Skeletal muscle tissue (tissue), 4 donors: ENCODE data around the gene BOLA2B. TPM values are rescaled to one million over a fixed set of nuclear protein-coding genes. Genes with fewer than 3 reads are reported as not detected.
"Not testable (repeated sequence)": the region's sequence is repeated elsewhere in the genome, so short reads cannot be mapped to it uniquely, and the experiment has no call there.

ENCODE experiments used
- H3K27ac ChIP-seq: one replicate; pipeline ENCODE4 v1.7.0; 2013; ENCODE audit warnings: mild to moderate bottlenecking, low read depth, low read length, inconsistent platforms
- H3K27me3 ChIP-seq, 3 donors: one replicate each; pipeline ENCODE4 v1.7.0; 2013; ENCODE audit warnings: low read length in 3 of 3; ENCODE audit not compliant: control insufficient read depth in 3 of 3, insufficient read depth in 3 of 3
- H3K36me3 ChIP-seq, 3 donors: one replicate each; pipeline ENCODE4 v1.7.0; 2013; ENCODE audit warnings: low read length in 3 of 3; ENCODE audit not compliant: control insufficient read depth in 3 of 3, insufficient read depth in 3 of 3
- H3K4me1 ChIP-seq, 3 donors: one replicate each; pipeline ENCODE4 v1.7.0; 2013; ENCODE audit warnings: low read length in 3 of 3, mild to moderate bottlenecking in 3 of 3; ENCODE audit not compliant: control insufficient read depth in 3 of 3, insufficient read depth in 3 of 3
- H3K4me3 ChIP-seq, 3 donors: one replicate each; pipeline ENCODE4 v1.7.0; 2013; ENCODE audit warnings: low read length in 3 of 3
- H3K9ac ChIP-seq, 3 donors: one replicate each; pipeline ENCODE4 v1.7.0; 2013; ENCODE audit warnings: low read length in 3 of 3, mild to moderate bottlenecking in 3 of 3, moderate library complexity in 2 of 3, low read depth in 1 of 3
- H3K9me3 ChIP-seq, 3 donors: one replicate each; pipeline ENCODE4 v1.7.0; 2013; ENCODE audit warnings: low read length in 3 of 3; ENCODE audit not compliant: control insufficient read depth in 3 of 3
- total RNA-seq: library from RNA; depleted of rRNA; stranded (reverse); fragments of >200 nt; gene quantifications from one replicate; pipeline ENCODE4 v1.2.3, GENCODE V29; 2014
- donor health status: Osteomylitis.

BOLA2B gene
- total RNA-seq, 1 donor from 2014 or later: 23.5 TPM

DNA sequence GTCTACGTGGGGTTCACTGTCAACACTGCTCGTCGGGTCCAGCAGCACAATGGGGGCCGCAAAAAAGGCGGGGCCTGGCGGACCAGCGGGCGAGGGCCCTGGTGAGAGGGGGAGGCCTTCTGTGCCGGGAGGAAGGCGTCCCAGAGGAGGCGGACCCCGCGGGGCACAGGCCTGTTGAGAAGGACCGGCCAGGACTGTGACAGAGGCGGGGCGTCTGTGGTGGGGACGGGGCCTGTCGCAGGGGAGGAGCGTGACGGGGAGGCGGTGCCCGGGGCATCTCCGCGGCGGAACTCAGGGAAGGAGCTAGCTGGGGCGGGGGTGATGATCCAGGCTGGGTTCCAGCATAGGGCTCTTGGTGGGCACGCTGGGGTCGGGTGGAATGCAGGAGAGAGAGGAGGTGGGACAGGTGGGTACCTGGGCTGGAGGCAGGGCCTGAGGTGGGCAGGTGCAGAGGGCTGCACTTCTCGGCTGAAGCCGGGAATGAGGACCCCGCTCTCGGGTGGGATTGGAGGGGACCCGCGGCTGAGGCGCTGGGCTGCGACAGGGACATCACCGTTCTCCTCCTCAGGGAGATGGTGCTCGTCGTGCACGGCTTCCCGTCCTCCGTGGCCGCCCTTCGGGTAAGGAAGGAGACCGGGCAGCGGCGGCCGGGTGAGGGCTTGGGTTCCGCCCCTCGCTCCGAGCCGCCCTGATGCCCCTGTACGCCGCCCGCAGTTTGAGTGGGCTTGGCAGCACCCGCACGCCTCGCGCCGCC, 883 bp upstream of the BOLA2B start:
- not testable (repeated sequence) for H3K36me3 ChIP-seq, H3K27ac ChIP-seq, H3K27me3 ChIP-seq, H3K4me1 ChIP-seq, H3K9me3 ChIP-seq, H3K4me3 ChIP-seq, H3K9ac ChIP-seq

DNA sequence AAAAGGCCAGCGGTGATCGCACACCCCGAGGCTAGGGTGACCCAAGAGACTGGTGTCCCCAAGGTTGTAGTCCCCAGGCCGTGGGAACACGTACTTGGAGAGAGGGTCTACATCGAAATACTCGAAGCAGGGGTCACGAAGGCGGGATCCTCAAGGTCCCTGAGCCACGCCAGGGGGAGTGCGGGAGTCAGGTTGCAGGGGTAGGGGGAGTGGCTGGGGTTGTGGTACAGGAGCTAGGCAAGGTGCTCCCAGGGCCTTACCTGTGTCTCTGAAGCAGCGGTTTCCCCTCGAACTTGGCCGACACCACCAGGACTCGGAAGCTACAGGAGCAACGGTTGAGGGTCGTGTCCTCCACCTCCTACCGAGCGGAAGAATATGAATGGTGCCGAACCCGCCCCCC, 368 bp downstream of the BOLA2B start:
- H3K4me1 ChIP-seq, H3K4me3 ChIP-seq, H3K27me3 ChIP-seq, H3K36me3 ChIP-seq, H3K27ac ChIP-seq, H3K9me3 ChIP-seq, H3K9ac ChIP-seq: not testable (repeated sequence)

DNA sequence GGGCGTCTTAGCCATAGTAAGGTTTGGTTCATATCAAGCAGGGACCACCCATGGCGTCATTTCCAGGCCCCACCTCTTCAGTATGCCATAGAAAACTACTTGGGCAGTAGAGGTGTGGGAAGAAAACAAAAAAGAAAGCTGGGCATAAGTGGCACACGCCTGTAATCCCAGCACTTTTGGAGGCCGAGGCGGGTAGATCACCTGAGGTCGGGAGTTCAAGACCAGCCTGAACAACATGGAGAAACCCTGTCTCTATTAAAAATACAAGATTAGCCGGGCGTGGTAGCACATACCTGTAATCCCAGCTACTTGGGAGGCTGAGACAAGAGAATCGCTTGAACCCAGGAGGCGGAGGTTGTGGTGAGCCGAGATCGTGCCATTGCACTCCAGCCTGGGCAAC, 2.3 kb downstream of the BOLA2B start:
- H3K9ac ChIP-seq, H3K36me3 ChIP-seq, H3K27ac ChIP-seq, H3K9me3 ChIP-seq, H3K27me3 ChIP-seq, H3K4me3 ChIP-seq: not testable (repeated sequence)
- peaks cover 0 to 13% (median 5%) of the 10 kb centered on the region in 3 donors for H3K4me1 ChIP-seq

DNA sequence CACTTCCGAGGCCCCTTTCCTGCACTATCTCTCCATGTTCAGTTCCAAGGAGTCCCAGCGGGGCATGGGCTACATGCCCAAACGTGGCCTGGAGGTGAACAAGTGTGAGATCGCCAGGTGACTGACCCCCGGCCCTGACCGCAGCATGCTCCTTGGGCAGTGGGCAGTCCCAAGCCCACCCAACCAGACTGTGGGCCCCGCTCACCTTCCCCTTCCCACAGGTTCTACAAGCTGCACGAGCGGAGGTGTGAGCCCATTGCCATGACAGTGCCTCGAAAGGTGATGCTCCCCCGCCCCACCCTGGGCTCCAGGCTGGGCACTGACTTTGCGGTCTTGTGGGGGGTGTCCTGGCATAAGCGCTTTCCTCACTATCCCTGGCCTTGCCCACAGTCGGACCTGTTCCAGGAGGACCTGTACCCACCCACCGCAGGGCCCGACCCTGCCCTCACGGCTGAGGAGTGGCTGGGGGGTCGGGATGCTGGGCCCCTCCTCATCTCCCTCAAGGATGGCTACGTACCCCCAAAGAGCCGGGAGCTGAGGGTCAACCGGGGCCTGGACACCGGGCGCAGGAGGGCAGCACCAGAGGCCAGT, 5.4 kb downstream of the BOLA2B start:
- no peak overlapping the region for H3K27ac ChIP-seq
- no peaks in the 10 kb centered on the region for H3K9me3 ChIP-seq
- no peak overlapping the region for H3K4me3 ChIP-seq
- H3K4me1 ChIP-seq: peaks cover 5 to 23% (median 14%) of the 10 kb centered on the region in 3 donors
- H3K9ac ChIP-seq: no peak overlapping the region
- no peaks in the 10 kb centered on the region for H3K36me3 ChIP-seq
- no peaks in the 10 kb centered on the region for H3K27me3 ChIP-seq

DNA sequence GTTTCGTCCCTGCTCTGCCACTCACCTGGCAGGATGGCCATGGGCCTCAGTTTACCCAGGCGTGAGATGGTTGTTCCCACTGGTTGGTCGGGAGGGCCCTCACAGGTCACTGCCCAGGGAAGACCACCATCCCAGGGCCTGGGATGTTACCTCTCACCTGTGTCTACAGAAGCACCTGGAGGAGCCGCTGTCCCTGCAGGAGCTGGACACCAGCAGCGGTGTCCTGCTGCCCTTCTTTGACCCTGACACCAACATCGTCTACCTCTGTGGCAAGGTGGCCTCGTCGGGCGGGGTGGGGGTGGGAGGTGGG, 6.0 kb downstream of the BOLA2B start:
- Histone ChIP-seq H3K36me3 (no peaks in the 10 kb centered on the region), H3K27me3 (no peaks in the 10 kb centered on the region), H3K9me3 (no peaks in the 10 kb centered on the region), H3K4me1 (peaks cover 5 to 26% (median 17%) of the 10 kb centered on the region in 3 donors), H3K27ac (no peak overlapping the region), H3K9ac (peak overlapping the region in 1 of 3 donors; percentile 33), H3K4me3 (no peak overlapping the region)

DNA sequence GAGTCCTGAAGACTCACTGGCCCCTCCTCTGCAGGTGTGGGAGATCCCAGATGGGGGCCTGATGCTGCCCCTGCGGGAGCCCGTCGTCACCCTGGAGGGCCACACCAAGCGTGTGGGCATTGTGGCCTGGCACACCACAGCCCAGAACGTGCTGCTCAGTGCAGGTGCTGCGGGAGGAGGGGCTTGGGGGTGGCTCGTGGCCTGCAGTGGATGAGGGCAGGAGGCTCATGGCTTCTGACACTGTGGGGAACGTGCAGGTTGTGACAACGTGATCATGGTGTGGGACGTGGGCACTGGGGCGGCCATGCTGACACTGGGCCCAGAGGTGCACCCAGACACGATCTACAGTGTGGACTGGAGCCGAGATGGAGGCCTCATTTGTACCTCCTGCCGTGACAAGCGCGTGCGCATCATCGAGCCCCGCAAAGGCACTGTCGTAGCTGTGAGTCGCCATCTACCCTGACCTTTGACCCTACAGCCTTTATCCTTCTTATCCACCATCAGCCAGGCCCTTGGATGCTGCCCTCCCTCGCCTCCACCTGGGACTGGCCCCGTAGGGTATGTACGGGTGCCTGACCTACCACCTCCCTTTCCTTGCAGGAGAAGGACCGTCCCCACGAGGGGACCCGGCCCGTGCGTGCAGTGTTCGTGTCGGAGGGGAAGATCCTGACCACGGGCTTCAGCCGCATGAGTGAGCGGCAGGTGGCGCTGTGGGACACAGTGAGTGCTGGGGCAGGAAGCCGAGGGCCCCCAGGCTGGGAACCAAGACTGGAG, 6.5 kb downstream of the BOLA2B start:
- no peak overlapping the region for H3K27ac ChIP-seq
- H3K9me3 ChIP-seq: no peaks in the 10 kb centered on the region
- no peaks in the 10 kb centered on the region for H3K27me3 ChIP-seq
- H3K36me3 ChIP-seq: no peaks in the 10 kb centered on the region
- H3K9ac ChIP-seq: peak overlapping the region in 1 of 3 donors; percentile 33
- no peak overlapping the region for H3K4me3 ChIP-seq
- peaks cover 5 to 26% (median 17%) of the 10 kb centered on the region in 3 donors for H3K4me1 ChIP-seq

DNA sequence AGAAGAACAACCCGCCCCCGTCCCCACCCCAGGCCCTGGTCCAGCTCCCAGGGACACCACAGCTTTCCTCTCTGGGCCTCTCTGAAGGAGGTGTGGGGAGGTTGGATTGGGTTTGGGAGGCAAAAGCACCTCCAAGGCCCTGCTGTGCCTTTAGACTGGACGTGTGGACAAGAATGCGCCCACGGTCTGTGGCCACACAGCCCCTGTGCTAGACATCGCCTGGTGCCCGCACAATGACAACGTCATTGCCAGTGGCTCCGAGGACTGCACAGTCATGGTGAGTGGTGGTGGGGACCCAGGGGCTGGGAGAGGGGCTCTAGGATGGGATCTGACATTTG, 7.1 kb downstream of the BOLA2B start:
- H3K9me3 ChIP-seq: no peaks in the 10 kb centered on the region
- peaks cover 5 to 26% (median 17%) of the 10 kb centered on the region in 3 donors for H3K4me1 ChIP-seq
- no peak overlapping the region for H3K27ac ChIP-seq
- no peaks in the 10 kb centered on the region for H3K36me3 ChIP-seq
- H3K27me3 ChIP-seq: no peaks in the 10 kb centered on the region
- no peak overlapping the region for H3K9ac ChIP-seq
- no peak overlapping the region for H3K4me3 ChIP-seq

DNA sequence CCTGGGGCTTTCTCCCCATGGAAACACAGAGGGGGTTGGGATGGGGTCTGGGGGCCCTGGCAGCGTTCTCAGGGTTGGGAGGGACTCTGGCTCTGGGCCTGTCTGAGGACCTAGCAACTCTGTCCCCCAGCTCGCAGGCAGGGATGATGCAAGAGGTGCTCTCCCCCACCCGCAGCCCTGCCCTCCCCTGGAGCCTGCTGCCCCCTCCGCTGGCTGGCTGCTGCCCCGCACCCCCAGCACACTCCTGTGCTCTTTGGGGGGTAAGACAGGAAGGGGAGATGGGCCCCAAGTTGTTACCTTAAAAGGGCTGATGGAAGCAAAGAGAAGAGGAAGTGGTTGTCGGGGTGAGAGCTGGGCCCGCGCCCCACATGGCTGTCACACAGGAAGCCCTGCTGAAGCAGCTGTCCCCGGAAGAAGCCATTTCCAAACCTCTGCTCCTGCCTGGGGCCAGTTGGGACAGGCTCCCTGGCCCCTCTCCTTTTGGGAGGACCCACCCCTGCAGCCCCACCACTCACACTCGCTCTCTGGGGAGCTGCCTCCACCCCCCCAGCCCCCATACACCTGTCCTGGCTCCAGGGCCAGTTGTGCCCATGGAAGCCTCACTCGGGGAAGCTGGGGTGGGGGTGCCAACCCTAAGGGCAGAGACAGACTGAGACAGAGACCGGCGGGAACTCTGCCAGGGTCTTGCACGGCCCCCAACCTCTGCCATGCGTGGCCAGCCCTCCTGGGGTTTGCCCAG, 7.6 kb downstream of the BOLA2B start:
- peaks cover 5 to 26% (median 17%) of the 10 kb centered on the region in 3 donors for H3K4me1 ChIP-seq

DNA sequence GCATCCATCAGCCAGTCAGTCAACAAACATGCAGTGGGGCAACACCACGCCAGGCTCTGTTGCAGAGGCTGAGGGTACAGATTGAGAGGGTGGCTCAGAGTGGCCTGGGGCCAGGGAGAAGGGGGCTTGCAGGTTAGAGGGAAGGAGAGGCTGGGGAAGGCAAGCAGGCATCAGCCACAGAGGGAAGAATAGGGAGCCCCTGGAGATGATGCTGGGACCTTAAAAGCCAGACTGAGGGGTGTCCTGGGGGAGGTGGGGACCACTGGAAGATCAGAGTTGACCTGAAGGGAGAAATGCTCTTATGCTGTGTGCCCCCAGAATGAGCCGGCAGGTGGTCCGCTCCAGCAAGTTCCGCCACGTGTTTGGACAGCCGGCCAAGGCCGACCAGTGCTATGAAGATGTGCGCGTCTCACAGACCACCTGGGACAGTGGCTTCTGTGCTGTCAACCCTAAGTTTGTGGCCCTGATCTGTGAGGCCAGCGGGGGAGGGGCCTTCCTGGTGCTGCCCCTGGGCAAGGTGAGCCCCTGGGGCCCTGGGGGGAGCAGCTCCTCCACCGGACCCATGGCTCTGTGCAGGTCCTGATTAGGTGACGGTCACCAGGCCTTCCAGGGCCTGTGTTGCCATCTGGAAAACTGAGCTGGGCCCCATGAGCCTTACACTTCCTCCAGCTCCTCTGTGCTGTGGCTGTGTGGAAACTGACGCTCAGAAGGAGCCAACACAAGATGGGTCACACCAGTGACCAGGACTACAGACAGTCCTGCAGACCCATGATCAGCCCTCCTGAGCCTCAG, 8.4 kb downstream of the BOLA2B start:
- Histone ChIP-seq H3K4me3 (peak overlapping the region in 2 of 3 donors; percentile 35 to 65), H3K36me3 (no peaks in the 10 kb centered on the region), H3K9me3 (no peaks in the 10 kb centered on the region), H3K27me3 (no peaks in the 10 kb centered on the region), H3K4me1 (peaks cover 5 to 26% (median 17%) of the 10 kb centered on the region in 3 donors), H3K9ac (no peak overlapping the region), H3K27ac (peak overlapping the region; percentile 7)

More for the DNA sequence above, 7.6 kb downstream of the BOLA2B start:
- H3K36me3 ChIP-seq: no peaks in the 10 kb centered on the region
- H3K9me3 ChIP-seq: no peaks in the 10 kb centered on the region
- no peak overlapping the region for H3K4me3 ChIP-seq
- no peak overlapping the region for H3K9ac ChIP-seq
- H3K27ac ChIP-seq: peak overlapping the region; percentile 7
- H3K27me3 ChIP-seq: no peaks in the 10 kb centered on the region
